Measurements from ENCODE around the gene PACS1. TPM values are rescaled to one million over a fixed set of nuclear protein-coding genes. Genes with fewer than 3 reads are reported as not detected.

The PACS1 gene
- total RNA-seq, 1 donor from 2014 or later, result 121 TPM

GRCh38 chr11:66072518-66072917 lies 2.4 kb downstream of the PACS1 start:
- TF ChIP-seq CTCF (IDR thresholded peaks at IDR 0.05), result no peak
- POLR2A ChIA-PET, result interaction anchor here (6.0 kb wide), 1 partner anchor 54 kb away, joined by 44 read pairs; no protein-coding TSS in a partner anchor
- H3K27ac Mint-ChIP-seq, result peak overlapping the region; percentile 89
- no peak for ATAC-seq (ENCODE audit: low read depth)
- H3K4me3 Mint-ChIP-seq, result peak overlapping the region; percentile 91
- H3K27me3 Mint-ChIP-seq, result no peaks in the 10 kb centered on the region
- no peaks in the 10 kb centered on the region for H3K9me3 Mint-ChIP-seq
- intact Hi-C loops (cut with micrococcal nuclease), result no loop called here
- H3K36me3 Mint-ChIP-seq (ENCODE audit: low read depth), result peaks cover 62% of the 10 kb centered on the region
- H3K4me1 Mint-ChIP-seq, result peaks cover 77% of the 10 kb centered on the region
- CTCF ChIA-PET, result no interaction called here
- DNase-seq, result no peak

DNA sequence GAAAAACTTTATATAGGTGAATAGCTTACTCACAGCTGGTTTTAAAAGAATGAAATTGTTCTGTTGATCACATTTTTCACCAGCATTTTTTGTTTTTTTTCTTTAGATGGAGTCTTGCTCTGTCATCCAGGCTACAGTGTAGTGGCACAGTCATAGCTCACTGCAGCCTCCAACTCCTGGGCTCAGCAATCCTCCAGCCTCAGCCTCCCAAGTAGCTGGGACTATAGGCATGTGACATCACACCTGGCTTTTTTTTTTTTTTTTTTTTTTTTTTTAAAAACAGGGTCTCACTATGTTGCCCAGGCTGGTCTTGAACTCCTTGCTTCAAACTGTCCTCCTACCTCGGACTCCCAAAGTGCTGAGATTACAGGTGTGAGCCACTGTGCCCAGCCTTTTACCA lies 3.6 kb downstream of the PACS1 start:
- Mint-ChIP-seq H3K9me3 (no peaks in the 10 kb centered on the region), H3K4me3 (no peak overlapping the region), H3K27ac (peak overlapping the region; percentile 89), H3K27me3 (no peaks in the 10 kb centered on the region), H3K4me1 (peaks cover 79% of the 10 kb centered on the region), H3K36me3 (ENCODE audit: low read depth) (peaks cover 53% of the 10 kb centered on the region)
- intact Hi-C loops (cut with micrococcal nuclease), result no loop called here
- DNase-seq, result no peak
- ChIA-PET CTCF (no interaction called here), POLR2A (interaction anchor here (0.6 to 1.2 kb wide), 7 partner anchors 8 to 1009 kb away, joined by 3 to 9 read pairs (median 4); partner anchors contain the start of genes SF3B2 and VPS51)
- ATAC-seq (ENCODE audit: low read depth), result no peak
- no peak for TF ChIP-seq CTCF (IDR thresholded peaks at IDR 0.05)

DNA sequence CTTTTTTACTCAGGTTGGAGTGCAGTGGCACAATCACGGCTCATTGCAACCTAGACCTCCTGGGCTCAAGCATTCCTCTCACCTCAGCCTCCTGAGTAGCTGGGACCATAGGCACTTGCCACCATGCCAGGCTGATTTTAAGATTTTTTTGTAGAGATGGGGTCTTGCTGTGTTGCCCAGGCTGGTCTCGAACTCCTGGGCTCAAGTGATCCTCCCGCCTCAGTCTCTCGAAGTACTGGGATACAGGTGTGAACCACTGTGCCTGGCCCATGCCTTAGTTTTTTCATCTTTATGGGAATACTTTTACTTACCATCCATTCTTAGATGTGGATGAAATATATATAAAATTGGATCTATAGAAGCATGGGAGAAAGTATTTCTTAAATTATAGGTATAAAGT lies 5.2 kb downstream of the PACS1 start:
- H3K27me3 Mint-ChIP-seq, result no peaks in the 10 kb centered on the region
- H3K36me3 Mint-ChIP-seq (ENCODE audit: low read depth), result peaks cover 52% of the 10 kb centered on the region
- no peak for ATAC-seq (ENCODE audit: low read depth)
- H3K4me1 Mint-ChIP-seq, result peaks cover 86% of the 10 kb centered on the region
- ChIA-PET CTCF (no interaction called here), POLR2A (interaction anchor here (0.6 to 1.6 kb wide), 6 partner anchors 25 to 1626 kb away, joined by 3 to 8 read pairs (median 5); no protein-coding TSS in a partner anchor)
- TF ChIP-seq CTCF (IDR thresholded peaks at IDR 0.05), result no peak
- intact Hi-C loops (cut with micrococcal nuclease), result no loop called here
- no peaks in the 10 kb centered on the region for H3K9me3 Mint-ChIP-seq
- DNase-seq, result no peak
- no peak overlapping the region for H3K4me3 Mint-ChIP-seq
- no peak overlapping the region for H3K27ac Mint-ChIP-seq

GRCh38 chr11:66076561-66076960 lies 6.5 kb downstream of the PACS1 start:
- peak overlapping the region; percentile 78 for H3K27ac Mint-ChIP-seq
- POLR2A ChIA-PET, result interaction anchor here (0.6 to 1.1 kb wide), 6 partner anchors 24 to 1295 kb away, joined by 3 to 5 read pairs (median 4); no protein-coding TSS in a partner anchor

More at GRCh38 chr11:66076561-66076960, 6.5 kb downstream of the PACS1 start:
- Mint-ChIP-seq H3K4me3 (no peak overlapping the region), H3K4me1 (peaks cover 93% of the 10 kb centered on the region), H3K27me3 (no peaks in the 10 kb centered on the region), H3K9me3 (no peaks in the 10 kb centered on the region), H3K36me3 (ENCODE audit: low read depth) (peaks cover 48% of the 10 kb centered on the region)
- no peak for TF ChIP-seq CTCF (IDR thresholded peaks at IDR 0.05)
- DNase-seq (no peak), ATAC-seq (ENCODE audit: low read depth) (no peak)
- CTCF ChIA-PET, result interaction anchor here (0.8 to 1.3 kb wide), 3 partner anchors 8 to 59 kb away, joined by 3 to 4 read pairs (median 4); no protein-coding TSS in a partner anchor
- intact Hi-C loops (cut with micrococcal nuclease), result no loop called here

All from activated B cell treated with CpG ODN at 0.5 μM for 24 hours (primary cell).